Renal cortex interstitium (tissue), 11 donors: ENCODE results near the gene TSG101. TPM values are rescaled to one million over a fixed set of nuclear protein-coding genes. Genes with fewer than 3 reads are reported as not detected.

Source experiments
- DNase-seq, 11 donors: peaks; one replicate each; pipeline ENCODE4 v3.0.0-alpha.2; 2013; ENCODE audit warnings: low read depth in 9 of 11, low spot score in 4 of 11; ENCODE audit errors: extremely low read depth in 1 of 11
- polyA plus RNA-seq, 3 donors: library from polyadenylated mRNA; unstranded; fragments of 120-200 nt; gene quantifications; one replicate each; pipeline ENCODE4 v1.2.1, GENCODE V29; 2013; ENCODE audit not compliant: insufficient read length in 3 of 3

Gene TSG101
- polyA plus RNA-seq, 3 donors: 130 to 170 (median 153) TPM

GRCh38 chr11:18521122-18521521 lies 5.6 kb downstream of the TSG101 start:
- DNase-seq: no peak

GRCh38 chr11:18502352-18502751 lies 24.4 kb downstream of the TSG101 start:
- no peak for DNase-seq

GRCh38 chr11:18501629-18502028 lies 25.1 kb downstream of the TSG101 start:
- no peak for DNase-seq

GRCh38 chr11:18498039-18498438 lies 28.7 kb downstream of the TSG101 start:
- no peak for DNase-seq

GRCh38 chr11:18495703-18496102 lies 31.0 kb downstream of the TSG101 start:
- DNase-seq: no peak

GRCh38 chr11:18495271-18495670 lies 31.5 kb downstream of the TSG101 start:
- DNase-seq: no peak

GRCh38 chr11:18493310-18493709 lies 33.4 kb downstream of the TSG101 start:
- no peak for DNase-seq

GRCh38 chr11:18492888-18493287 lies 33.9 kb downstream of the TSG101 start:
- DNase-seq: no peak

- DNase-seq: no peak
Observed at GRCh38 chr11:18491924-18492323, 34.8 kb downstream of the TSG101 start.

- DNase-seq: no peak
Observed at GRCh38 chr11:18490736-18491485, 35.8 kb downstream of the TSG101 start.

- DNase-seq: no peak
Observed at GRCh38 chr11:18490319-18490718, 36.4 kb downstream of the TSG101 start.

GRCh38 chr11:18485913-18486528 lies 40.7 kb downstream of the TSG101 start:
- DNase-seq: no peak

- no peak for DNase-seq
Observed at GRCh38 chr11:18479063-18479462, 47.7 kb downstream of the TSG101 start.

- no peak for DNase-seq
Observed at GRCh38 chr11:18472587-18472986, 54.2 kb downstream of the TSG101 start.

- no peak for DNase-seq
Observed at GRCh38 chr11:18471995-18472394, 54.7 kb downstream of the TSG101 start.

- DNase-seq: no peak
Observed at GRCh38 chr11:18468961-18469360, 57.8 kb downstream of the TSG101 start.

- DNase-seq: no peak
Observed at GRCh38 chr11:18468059-18468458, 58.7 kb downstream of the TSG101 start.

- DNase-seq: no peak
Observed at GRCh38 chr11:18466402-18466801, 60.3 kb downstream of the TSG101 start.

- no peak for DNase-seq
Observed at GRCh38 chr11:18463439-18463838, 63.3 kb downstream of the TSG101 start.

- no peak for DNase-seq
Observed at GRCh38 chr11:18461909-18462308, 64.8 kb downstream of the TSG101 start.

GRCh38 chr11:18459634-18460033 lies 67.1 kb downstream of the TSG101 start:
- DNase-seq: no peak
